Thoracic aorta endothelial cell (primary cell): Measurements from ENCODE around the gene PARP8. TPM values are rescaled to one million over a fixed set of nuclear protein-coding genes. Genes with fewer than 3 reads are reported as not detected.

Experiments
- total RNA-seq: library from RNA; depleted of rRNA; stranded (reverse); fragments of >200 nt; gene quantifications from 2 replicates; pipeline ENCODE4 v1.2.3, GENCODE V29; 2012

Gene PARP8
- 0.13 and 0.50 TPM in 2 replicates for total RNA-seq

GRCh38 chr5:50666261-50667022, at the start of gene PARP8:
TSS of gene PARP8 (plus strand) at chr5:50666637. CDS start at chr5:50667096, 459 bp downstream.

Other genes starting within 250 kb of the PARP8 start
- gene EMB, start 225.3 kb upstream of the PARP8 start, total RNA-seq, result 0.07 and 0.13 TPM in 2 replicates